HEK293 (cell line): ENCODE data around the gene WFS1.

Experiments
- CTCF ChIP-seq: fragments of 450-650 bp; formaldehyde crosslinking; IDR thresholded peaks from 2 replicates; pipeline ENCODE4 v1.5.1; 2016; ENCODE audit warnings: missing biosample characterization, missing genetic modification characterization
- TF ChIP-seq, protein P1 (sequence below): fragments of 450-650 bp; formaldehyde crosslinking; IDR thresholded peaks from 2 replicates; pipeline ENCODE4 v1.5.1; 2016; ENCODE audit warnings: missing biosample characterization, missing genetic modification characterization

DNA sequence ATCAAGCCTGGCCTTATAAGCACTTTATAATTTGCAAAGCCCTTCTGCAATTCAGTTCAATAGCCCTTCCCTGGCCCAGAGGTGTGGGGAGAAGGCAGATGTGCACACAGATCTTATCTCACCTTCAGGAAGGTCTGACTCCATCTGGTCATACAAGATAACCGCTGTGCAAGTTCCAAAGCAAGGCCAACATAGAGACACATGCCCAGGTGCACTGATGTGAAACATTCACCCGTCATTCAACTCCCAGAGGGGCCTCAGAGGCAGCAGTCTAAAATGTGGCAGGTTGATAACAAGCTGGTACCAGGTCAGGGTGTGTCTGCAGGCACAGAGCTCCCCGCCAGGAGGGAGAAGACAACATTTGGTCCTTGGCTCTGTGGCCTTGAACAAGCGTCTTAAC, 10.9 kb upstream of the WFS1 start:
- no peak for TF ChIP-seq CTCF
- TF ChIP-seq, protein P1, sequence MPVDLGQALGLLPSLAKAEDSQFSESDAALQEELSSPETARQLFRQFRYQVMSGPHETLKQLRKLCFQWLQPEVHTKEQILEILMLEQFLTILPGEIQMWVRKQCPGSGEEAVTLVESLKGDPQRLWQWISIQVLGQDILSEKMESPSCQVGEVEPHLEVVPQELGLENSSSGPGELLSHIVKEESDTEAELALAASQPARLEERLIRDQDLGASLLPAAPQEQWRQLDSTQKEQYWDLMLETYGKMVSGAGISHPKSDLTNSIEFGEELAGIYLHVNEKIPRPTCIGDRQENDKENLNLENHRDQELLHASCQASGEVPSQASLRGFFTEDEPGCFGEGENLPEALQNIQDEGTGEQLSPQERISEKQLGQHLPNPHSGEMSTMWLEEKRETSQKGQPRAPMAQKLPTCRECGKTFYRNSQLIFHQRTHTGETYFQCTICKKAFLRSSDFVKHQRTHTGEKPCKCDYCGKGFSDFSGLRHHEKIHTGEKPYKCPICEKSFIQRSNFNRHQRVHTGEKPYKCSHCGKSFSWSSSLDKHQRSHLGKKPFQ = no peak
